Left lung (tissue), 10 donors: Measurements from ENCODE around the gene BMPR1A. TPM values are rescaled to one million over a fixed set of nuclear protein-coding genes. Genes with fewer than 3 reads are reported as not detected.

Source experiments
- ATAC-seq: fragments of 200-7000 bp; cut with Tn5 transposase; one replicate; pipeline ENCODE4 v1.9.1; 2020; ENCODE audit warnings: moderate library complexity
- DNase-seq, 4 donors: peaks; one replicate each; pipeline ENCODE4 v3.0.0-alpha.2; 2013 to 2020
- H3K27ac ChIP-seq, 2 donors: fragments of 200-600 bp; sonication (generic) in 1 of 2; one replicate each; pipeline versions ENCODE4 v1.5.0 to v1.8.0; 2020 to 2021
- H3K27me3 ChIP-seq, 2 donors: fragments of 200-600 bp; sonication (generic) in 1 of 2; one replicate each; pipeline versions ENCODE4 v1.5.0 to v1.8.0; 2020 to 2021
- H3K36me3 ChIP-seq, 2 donors: fragments of 200-600 bp; sonication (generic) in 1 of 2; one replicate each; pipeline versions ENCODE4 v1.5.0 to v1.8.0; 2020 to 2021
- H3K4me1 ChIP-seq, 2 donors: fragments of 200-600 bp; one replicate each; pipeline ENCODE4 v1.8.0; 2021
- H3K4me3 ChIP-seq, 2 donors: fragments of 200-600 bp; sonication (generic) in 1 of 2; one replicate each; pipeline versions ENCODE4 v1.5.0 to v1.8.0; 2020 to 2021; ENCODE audit warnings: mild to moderate bottlenecking in 1 of 2
- H3K9me3 ChIP-seq, 2 donors: fragments of 200-600 bp; sonication (generic) in 1 of 2; one replicate each; pipeline versions ENCODE4 v1.5.0 to v1.8.0; 2020 to 2021
- intact Hi-C, 2 donors: fragments of 100-400 bp; cut with DNase I; formaldehyde crosslinking; loops; one replicate each; pipeline versions ENCODE4 v1.11.2 to v1.14.2; 2022
- polyA plus RNA-seq, 6 donors: library from polyadenylated mRNA; unstranded; fragments of 120-200 nt; gene quantifications; one replicate each; pipeline ENCODE4 v1.2.1, GENCODE V29; 2013; ENCODE audit not compliant: insufficient read length in 6 of 6
- total RNA-seq, 2 donors: library from RNA; stranded (reverse); fragmentation: NEBNext Ultra II Directional; extraction: Animal tissue kit (Norgen Biotek cat#: 25700); gene quantifications; one replicate each; pipeline ENCODE4 v1.2.1, GENCODE V29; 2021
- TF ChIP-seq, protein P1 (sequence below), 2 donors: fragments of 200-600 bp; sonication (generic) in 1 of 2; IDR thresholded peaks; one replicate each; pipeline versions ENCODE4 v1.5.0 to v1.8.0; 2021; ENCODE audit warnings: antibody characterized with exemption in 2 of 2
- donor health status: DM: no; HTN: yes; CAD: no.
- donor health status: DM: no; HTN: no; CAD: no.

Gene BMPR1A
- total and polyA plus RNA-seq, 8 donors, result 33.4 to 87.2 (median 72.9) TPM

DNA sequence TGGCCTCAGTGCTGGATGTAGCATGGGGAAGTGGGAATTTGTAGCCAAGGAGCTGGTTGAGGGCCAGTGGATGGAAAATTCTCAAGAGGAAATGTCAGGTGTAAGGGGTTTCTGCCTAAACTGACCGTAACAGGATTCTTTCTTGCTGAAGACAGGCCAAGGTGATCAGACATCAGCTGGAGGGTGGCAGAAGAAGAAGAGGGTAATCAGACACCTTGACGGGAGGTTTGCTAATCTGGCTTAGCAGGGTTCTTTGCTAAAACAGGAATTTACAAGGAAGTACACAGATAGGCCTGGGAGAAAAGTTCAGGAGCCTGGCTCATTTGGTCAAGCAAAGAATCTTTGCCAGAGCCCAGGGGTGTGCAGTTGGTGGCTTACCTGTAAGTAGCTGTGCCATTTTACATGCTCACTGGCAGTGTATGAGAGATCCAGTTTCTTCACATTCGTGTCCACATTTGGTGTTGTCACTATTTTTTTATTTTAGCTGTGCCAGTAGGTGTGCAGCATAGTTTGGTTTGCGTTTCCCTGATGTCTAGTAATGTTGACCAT is 73.7 kb downstream of the BMPR1A start:
- H3K36me3 ChIP-seq, result no peaks in the 10 kb centered on the region
- TF ChIP-seq, protein P1, sequence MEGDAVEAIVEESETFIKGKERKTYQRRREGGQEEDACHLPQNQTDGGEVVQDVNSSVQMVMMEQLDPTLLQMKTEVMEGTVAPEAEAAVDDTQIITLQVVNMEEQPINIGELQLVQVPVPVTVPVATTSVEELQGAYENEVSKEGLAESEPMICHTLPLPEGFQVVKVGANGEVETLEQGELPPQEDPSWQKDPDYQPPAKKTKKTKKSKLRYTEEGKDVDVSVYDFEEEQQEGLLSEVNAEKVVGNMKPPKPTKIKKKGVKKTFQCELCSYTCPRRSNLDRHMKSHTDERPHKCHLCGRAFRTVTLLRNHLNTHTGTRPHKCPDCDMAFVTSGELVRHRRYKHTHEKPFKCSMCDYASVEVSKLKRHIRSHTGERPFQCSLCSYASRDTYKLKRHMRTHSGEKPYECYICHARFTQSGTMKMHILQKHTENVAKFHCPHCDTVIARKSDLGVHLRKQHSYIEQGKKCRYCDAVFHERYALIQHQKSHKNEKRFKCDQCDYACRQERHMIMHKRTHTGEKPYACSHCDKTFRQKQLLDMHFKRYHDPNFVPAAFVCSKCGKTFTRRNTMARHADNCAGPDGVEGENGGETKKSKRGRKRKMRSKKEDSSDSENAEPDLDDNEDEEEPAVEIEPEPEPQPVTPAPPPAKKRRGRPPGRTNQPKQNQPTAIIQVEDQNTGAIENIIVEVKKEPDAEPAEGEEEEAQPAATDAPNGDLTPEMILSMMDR (IDR thresholded peaks at IDR 0.05), result no peak
- no peak overlapping the region for H3K27ac ChIP-seq
- intact Hi-C loops, result no loop called here
- peaks cover 0 to 2% of the 10 kb centered on the region in 2 donors for H3K4me1 ChIP-seq
- no peaks in the 10 kb centered on the region for H3K9me3 ChIP-seq
- DNase-seq (no peak), ATAC-seq (peak; percentile 34)
- H3K4me3 ChIP-seq, result no peak overlapping the region
- no peaks in the 10 kb centered on the region for H3K27me3 ChIP-seq

DNA sequence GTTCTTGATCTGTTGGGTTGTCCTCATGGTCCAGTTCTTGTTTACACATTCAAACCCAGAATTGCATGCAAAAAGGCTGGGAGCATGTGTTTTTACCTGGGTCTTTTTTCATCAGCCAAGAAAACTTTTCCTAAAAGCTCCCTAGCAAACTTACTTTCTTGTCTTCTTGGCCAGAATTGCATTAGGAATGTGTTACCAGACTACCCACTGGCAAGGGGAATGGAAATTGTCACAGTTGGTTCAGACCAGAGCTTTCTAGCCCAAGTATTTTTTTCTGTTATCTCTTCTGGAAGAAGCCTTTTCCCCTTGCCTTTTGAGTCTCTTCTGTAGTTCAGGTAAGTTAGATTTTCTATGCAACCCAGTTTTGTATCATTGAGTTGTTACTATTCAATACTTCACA is 77.5 kb downstream of the BMPR1A start:
- peaks cover 0 to 2% of the 10 kb centered on the region in 2 donors for H3K4me1 ChIP-seq
- H3K36me3 ChIP-seq, result no peaks in the 10 kb centered on the region
- intact Hi-C loops, result no loop called here
- H3K9me3 ChIP-seq, result no peaks in the 10 kb centered on the region
- ATAC-seq (no peak), DNase-seq (no peak)
- no peaks in the 10 kb centered on the region for H3K27me3 ChIP-seq
- TF ChIP-seq, protein P1 (IDR thresholded peaks at IDR 0.05), result no peak
- H3K4me3 ChIP-seq, result no peak overlapping the region
- no peak overlapping the region for H3K27ac ChIP-seq

DNA sequence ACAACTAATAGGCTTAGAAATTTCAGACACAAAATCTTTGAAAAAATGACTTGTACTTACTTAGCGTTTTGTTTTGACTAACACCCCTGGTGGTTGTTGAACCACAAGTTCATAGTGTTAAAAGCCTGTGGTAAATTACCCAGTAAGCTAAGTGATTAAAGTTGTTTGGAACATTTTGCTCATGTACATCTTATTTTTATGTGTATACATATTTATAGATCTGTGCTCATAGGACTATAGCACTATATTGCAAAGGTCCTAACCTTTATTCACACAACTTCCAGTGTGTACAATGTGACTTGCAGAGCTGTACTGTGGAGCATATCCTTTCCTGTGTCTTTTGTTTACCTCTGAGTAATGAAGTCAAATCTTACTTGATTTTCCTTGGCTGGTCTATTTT is 79.6 kb downstream of the BMPR1A start:
- no peak for ATAC-seq
- Histone ChIP-seq H3K27ac (no peak overlapping the region), H3K36me3 (no peaks in the 10 kb centered on the region), H3K4me1 (no peaks in the 10 kb centered on the region), H3K9me3 (no peaks in the 10 kb centered on the region), H3K27me3 (peaks cover 0 to 4% of the 10 kb centered on the region in 2 donors), H3K4me3 (no peak overlapping the region)
- TF ChIP-seq, protein P1 (IDR thresholded peaks at IDR 0.05), result no peak
- intact Hi-C loops, result no loop called here
- DNase-seq, result no peak

DNA sequence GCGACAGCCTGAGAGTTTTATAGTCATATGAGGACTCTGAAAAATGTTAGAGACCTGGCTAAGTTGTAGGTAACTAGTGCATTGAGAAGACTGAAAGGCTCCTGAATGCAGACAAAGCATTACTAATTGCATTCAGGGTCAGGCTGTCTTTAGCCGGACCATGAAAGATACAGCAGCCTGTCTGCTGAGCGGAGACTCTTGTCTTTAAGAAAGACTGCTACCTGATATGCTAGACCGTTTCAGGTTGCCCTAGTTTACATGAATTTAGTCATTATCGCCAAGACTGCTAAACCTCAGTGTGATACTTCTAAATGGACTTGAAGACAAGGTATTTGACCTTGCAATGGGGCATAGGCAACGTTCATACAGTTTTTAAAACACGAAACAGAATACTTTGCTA is 81.2 kb downstream of the BMPR1A start:
- intact Hi-C loops, result no loop called here
- H3K27me3 ChIP-seq, result peaks cover 0 to 4% of the 10 kb centered on the region in 2 donors
- no peak for ATAC-seq

DNA sequence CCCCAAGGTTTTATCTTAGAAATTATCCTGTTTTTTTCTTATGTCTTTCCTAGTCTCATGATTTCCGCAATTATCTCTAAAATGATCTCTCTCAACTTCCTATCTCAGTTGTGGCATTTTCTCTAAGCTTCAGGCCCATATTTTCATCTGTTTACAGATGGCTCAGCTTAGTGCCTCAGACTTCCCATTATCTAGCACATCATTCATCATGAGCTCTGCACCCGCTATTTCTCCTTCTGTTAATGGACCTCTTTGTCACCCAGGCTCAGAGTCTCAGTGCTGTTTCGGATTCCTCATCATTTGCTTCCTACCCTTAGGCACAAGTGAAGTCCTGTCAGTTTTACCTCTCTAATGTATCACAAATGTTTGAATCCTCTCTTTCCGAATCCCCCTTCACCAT is 84.1 kb downstream of the BMPR1A start:
- ATAC-seq (no peak), DNase-seq (no peak)
- no peaks in the 10 kb centered on the region for H3K9me3 ChIP-seq
- intact Hi-C loops, result no loop called here
- H3K27me3 ChIP-seq, result peaks cover 0 to 4% of the 10 kb centered on the region in 2 donors
- H3K27ac ChIP-seq, result no peak overlapping the region
- H3K36me3 ChIP-seq, result no peaks in the 10 kb centered on the region
- TF ChIP-seq, protein P1 (IDR thresholded peaks at IDR 0.05), result no peak
- no peak overlapping the region for H3K4me3 ChIP-seq
- H3K4me1 ChIP-seq, result no peaks in the 10 kb centered on the region

More for the DNA sequence above, 81.2 kb downstream of the BMPR1A start:
- Histone ChIP-seq H3K27ac (no peak overlapping the region), H3K4me1 (no peaks in the 10 kb centered on the region), H3K4me3 (no peak overlapping the region), H3K9me3 (no peaks in the 10 kb centered on the region), H3K36me3 (no peaks in the 10 kb centered on the region)
- TF ChIP-seq, protein P1 (IDR thresholded peaks at IDR 0.05), result no peak
- no peak for DNase-seq
